Loucy (cell line): Measurements from ENCODE around the gene TRMT10B.

Experiments used
- EZH2phosphoT487 ChIP-seq: fragments of 200-600 bp; IDR thresholded peaks from 2 replicates; pipeline ENCODE4 v1.6.1; 2018; ENCODE audit warnings: antibody characterized with exemption, mild to moderate bottlenecking, moderate library complexity, borderline replicate concordance
- TF ChIP-seq, protein P1 (sequence below): fragments of 200-600 bp; sonication (generic); conservative IDR thresholded peaks from 2 replicates; pipeline ENCODE4 v1.5.1; 2014; ENCODE audit warnings: mild to moderate bottlenecking, antibody characterized with exemption, low read length

DNA sequence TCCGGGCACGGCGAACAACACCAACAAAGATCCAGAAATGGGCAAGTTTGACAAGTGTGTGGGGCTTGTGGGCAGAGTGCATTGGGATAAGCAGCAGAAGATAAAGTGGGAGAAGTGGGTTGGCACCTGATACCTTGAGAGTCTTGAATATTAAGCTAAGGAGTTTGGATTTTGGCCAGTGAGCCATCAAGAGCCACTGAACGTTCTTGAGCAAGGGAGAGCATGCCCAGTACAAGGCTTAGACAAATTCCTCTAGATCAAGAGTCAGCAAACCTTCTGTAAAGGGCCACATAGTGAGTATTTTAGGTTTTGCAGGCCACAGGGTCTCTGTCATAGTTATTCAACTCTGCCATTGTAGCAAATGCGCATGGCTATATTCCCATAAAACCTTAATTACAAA, 26.6 kb upstream of the TRMT10B start:
- TF ChIP-seq, protein P1, sequence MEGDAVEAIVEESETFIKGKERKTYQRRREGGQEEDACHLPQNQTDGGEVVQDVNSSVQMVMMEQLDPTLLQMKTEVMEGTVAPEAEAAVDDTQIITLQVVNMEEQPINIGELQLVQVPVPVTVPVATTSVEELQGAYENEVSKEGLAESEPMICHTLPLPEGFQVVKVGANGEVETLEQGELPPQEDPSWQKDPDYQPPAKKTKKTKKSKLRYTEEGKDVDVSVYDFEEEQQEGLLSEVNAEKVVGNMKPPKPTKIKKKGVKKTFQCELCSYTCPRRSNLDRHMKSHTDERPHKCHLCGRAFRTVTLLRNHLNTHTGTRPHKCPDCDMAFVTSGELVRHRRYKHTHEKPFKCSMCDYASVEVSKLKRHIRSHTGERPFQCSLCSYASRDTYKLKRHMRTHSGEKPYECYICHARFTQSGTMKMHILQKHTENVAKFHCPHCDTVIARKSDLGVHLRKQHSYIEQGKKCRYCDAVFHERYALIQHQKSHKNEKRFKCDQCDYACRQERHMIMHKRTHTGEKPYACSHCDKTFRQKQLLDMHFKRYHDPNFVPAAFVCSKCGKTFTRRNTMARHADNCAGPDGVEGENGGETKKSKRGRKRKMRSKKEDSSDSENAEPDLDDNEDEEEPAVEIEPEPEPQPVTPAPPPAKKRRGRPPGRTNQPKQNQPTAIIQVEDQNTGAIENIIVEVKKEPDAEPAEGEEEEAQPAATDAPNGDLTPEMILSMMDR, result no peak
- no peak for TF ChIP-seq EZH2phosphoT487
